ENCODE data around the gene SLC38A4.
"Not testable (repeated sequence)": the region's sequence is repeated elsewhere in the genome, so short reads cannot be mapped to it uniquely, and the experiment has no call there.

Gene SLC38A4

GRCh38 chr12:46774322-46774633 is 51.5 kb downstream of the SLC38A4 start:
- no peak for DNase-seq

DNA sequence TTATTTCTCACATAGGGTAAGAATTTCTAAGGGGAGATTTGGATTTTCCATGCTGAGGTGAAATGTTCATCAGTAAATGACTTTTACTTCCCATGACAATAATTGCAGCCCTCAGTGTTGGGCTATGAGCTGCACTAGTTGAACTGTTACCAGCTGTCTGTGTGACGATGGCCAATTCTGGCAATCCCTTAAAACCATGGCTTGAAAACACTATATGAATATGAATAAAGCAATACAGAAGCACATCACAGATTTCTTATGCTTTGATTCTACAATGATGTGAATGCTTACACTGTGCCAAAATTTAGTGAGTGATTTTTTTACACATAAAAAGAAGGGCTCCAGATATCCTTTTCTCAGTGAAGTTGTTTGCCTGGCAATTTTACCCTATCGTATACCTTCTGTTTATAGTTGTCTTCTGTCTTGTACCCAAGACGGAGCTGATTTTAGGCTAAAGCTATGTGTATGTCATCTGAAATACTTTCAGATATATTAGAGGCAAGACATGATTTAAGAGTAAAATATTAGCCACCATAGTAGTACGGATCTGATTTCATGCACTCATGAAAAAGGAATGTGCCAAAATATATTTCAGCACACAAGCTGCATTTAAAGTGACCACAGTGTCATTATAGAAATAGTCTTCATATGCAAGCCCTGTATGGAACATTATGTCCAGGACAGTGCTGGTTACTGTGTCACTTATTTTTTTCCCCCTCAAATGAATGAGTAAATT is 52.0 kb downstream of the SLC38A4 start:
- DNase-seq: no peak

DNA sequence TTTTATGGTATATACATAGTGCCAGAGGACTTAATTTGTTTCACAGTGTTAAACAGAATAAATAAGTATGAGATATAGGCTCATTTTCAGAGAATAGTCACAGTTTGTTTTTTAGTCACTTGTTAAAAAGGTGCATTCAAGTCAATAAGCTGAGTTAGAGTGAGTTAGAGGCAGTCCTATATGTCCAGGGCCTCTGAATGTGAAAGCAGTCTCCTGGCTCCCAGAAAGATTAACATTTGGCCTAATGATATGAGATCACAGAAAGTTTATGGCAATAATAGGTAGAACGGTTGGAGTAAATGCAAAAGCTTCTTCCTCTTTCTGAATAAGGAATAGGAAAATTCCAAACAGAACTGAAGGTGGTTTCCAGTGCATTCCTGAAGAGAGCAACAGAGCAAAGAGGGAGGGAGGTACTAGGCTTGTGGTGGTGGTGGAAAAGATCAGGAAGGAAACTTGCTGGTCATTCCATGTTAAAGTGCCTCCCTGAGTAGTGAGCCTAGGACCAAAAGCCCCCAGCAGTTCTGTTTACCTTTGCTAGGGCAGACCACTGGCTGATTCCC is 54.4 kb downstream of the SLC38A4 start:
- no peak for DNase-seq

DNA sequence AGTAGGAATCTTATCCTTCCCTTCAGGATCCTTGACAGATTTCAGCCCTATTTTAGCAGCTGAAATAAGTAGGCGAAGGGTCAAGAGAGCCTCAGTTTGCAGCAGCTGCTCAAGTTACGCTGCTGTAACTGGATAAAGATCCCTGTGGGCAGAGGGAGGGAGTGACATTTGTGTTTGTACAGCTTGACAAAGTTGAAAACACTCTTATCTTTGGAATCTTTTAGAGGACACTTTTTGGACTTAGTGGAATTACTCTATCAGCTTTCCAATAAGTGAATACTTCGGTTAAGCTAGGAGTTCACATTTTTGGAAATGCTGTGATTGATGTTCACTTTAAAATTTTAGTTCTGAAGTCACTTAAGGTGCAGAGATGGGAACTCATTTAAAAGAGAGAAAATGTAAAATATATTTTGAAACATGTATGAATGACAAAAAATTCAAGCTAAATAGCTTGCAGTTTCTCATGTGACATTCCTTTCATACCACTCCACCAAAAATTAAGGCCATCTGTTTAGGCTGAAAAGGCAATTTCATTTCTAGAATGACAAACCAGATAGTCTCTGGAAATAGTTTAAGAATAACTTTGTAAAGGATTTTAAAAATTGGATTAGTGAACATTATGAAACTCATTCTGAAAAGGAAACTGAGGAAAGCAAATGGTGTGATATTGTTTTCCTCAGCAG is 55.2 kb downstream of the SLC38A4 start:
- DNase-seq: no peak

DNA sequence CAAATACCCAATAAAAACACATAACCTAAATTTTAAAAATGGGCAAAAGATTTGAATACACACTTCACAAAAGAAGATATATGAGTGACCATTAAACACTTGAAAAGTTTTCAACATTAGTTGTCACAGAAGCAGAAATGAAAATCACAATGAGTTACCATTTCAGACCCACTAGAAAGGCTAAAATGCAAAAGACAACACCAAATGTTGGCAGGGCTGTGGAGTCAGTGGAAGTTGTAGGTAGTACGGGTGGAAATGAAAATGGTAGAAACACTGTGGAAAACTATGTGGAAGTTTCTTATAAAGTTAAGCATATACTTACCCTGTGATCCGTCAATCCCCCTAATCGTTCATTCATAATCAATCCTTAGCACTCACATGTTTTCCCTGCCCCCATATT is 61.8 kb downstream of the SLC38A4 start:
- no peak for DNase-seq

GRCh38 chr12:46763230-46763629 is 62.6 kb downstream of the SLC38A4 start:
- no peak for DNase-seq

DNA sequence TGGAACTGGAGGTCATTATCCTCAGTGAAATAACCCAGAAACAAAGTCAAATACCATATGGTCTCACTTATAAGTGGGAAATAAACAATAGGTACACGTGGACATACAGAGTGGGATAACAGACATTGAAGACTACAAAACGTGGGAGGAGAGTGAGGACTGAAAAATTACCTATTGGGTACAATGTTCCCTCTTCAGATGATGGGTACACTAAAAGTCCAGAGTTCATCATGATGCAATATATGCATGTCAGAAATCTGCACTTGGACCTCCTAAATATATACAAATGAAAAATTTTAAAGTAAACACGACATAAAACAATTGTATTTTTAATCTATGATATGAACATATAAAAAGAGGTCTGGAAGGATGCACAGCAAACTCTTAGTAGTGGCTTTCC is 71.2 kb downstream of the SLC38A4 start:
- no peak for DNase-seq

GRCh38 chr12:46752396-46752795 is 73.4 kb downstream of the SLC38A4 start:
- DNase-seq: no peak

GRCh38 chr12:46751173-46751572 is 74.6 kb downstream of the SLC38A4 start:
- DNase-seq: no peak

DNA sequence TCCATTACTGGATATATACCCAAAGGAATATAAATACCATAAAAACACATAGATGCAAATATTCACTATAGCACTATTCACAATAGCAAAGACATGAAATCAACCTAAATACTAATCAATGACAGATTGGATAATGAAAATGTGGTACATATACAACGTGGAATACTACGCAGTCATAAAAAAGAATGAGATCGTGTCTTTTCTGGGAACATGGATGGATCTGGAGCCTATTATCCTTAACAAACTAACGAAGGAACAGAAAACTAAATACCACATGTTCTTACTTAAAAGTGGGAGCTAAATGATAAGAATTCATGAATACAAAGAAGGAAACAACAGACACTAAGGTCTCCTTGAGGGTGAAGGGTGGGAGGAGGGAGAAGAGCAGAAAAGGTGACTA is 76.5 kb downstream of the SLC38A4 start:
- no peak for DNase-seq

DNA sequence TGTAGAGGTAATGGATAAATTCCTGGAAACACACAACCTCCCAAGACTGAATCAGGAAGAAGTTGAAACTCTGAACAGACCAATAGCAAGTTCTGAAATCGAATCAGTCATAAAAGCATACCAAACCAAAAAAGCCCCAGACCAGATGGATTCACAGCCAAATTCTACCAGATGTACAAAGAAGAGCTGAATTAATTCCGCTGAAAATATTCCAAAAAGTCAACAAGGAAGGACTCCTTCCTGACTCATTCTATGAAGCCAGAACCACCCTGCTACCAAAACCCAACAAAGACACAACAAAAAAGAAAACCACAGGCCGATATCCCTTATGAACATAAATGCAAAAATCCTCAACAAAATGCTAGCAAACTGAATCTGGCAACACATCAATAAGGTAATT is 81.5 kb downstream of the SLC38A4 start:
- DNase-seq: no peak

GRCh38 chr12:46743456-46743855 is 82.3 kb downstream of the SLC38A4 start:
- no peak for DNase-seq

DNA sequence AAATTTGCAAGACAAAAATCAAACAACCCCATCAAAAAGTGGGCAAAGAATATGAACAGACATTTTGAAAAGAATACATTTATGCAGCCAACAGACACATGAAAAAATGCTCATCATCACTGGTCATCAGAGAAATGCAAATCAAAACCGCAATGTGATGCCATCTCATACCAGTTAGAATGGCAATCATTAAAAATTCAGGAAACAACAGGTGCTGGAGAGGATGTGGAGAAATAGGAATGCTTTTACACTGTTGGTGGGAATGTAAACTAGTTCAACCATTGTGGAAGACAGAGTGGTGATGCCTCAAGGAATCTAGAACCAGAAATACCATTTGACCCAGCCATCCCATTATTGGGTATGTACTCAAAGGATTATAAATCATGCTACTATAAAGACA is 83.5 kb downstream of the SLC38A4 start:
- DNase-seq: not testable (repeated sequence)

DNA sequence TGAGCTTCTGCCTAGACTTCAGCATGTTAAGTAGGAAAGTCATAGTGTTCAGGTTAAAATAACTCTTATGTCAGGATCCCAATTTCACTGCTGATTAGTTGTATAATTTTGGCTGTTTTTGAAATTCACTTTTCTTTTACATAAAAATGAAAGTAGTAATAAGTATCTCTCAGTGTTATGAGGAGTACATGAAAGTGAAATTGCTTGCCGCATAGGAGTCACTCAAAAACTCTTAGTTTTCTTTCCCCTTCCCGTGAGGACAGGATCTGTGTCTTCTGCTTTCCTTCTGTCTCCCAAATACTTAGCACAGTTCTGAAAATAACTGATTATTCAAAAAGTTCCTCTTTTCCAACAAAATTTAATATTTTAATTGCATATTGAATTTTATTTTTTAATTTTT is 100.5 kb downstream of the SLC38A4 start:
- DNase-seq: no peak

DNA sequence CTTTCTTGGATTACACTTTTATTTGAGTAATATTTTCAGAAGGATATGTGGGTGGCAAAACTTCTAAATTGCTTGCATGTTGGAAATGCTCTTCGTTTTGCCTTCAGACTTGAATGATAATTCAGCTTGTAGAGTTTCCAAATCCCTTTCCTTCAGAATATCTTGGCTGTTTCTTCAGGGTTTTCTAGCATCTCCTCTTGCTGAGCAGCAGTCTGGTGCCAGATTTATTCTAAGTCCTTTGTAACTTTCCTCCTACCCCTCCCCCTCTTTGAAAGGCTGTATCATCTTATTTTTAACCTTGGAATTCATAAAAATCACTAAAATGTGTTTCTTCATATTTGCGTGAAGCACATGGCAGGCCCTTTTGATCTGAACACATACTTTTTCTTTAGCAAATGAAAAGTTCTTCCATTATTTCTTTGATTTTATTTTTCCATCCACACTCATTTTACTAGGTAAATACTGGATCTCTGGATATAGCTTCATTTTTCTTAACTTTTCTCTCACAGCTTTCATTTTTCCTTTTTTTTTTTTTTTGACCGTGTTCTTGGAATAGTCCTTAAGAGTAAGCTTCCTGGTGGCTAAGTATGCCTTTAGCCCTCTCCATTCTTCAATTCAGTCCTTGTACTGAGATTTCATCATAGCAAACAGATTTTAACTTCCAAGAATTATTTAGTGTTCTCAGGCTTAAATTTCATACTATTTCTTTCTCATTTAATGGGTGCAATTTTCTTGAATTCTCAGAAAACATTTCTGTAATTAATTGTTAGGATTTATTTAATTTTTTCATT is 102.0 kb downstream of the SLC38A4 start:
- no peak for DNase-seq

DNA sequence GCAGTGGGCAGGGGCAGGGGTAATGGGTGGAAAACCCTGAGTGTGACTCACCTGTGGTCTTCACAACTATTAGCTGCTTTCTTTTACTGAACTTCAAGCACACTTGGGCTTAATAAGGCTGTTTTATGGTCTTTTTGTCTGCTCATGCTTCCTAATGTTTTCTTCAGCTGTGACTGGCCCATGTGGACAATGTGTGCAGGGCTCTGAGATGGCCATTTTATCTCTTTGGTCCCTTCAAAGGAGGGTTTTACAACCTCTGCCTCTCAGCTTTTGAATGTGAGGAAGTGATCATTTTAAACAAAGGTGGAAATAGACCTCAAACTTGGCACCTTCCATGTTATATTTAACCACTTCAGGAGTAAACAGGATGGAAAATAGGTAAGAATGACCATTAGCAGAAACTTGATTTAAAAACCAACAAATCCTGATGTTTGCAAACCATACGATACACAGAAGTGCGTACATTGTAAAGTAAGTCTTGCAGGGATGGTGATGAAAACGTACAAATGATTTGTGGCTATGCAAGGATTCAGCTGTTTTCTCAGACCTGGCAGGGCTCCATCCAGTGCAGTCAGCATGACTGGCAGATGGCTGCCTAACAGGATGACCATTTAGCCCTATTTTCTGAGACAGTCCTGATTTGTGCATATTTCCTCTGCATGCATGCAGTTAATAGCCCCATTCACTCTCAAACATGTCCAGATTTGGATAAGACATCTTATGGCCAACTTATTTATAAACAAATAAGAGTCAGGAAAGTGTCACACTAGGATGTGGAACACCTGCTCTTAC is 103.2 kb downstream of the SLC38A4 start:
- no peak for DNase-seq

DNA sequence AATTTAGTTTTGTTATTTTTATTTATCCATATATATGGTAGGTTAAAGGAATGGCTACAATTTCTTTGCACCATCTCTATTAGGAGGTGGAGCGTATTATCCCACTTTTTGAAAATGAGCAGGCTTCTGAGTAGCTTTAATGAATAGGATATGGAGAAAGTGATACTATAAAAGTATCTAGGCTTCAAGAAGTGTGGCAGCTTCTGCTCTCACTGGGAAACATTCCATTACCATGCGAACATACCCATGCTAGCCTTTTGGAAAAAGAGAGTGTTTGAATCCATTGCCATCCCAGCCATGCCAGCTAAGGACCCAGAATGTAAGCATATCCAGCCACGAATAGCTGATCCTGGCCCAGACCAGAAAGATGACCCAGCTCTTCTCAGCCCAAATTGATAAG is 107.3 kb downstream of the SLC38A4 start:
- DNase-seq: no peak

DNA sequence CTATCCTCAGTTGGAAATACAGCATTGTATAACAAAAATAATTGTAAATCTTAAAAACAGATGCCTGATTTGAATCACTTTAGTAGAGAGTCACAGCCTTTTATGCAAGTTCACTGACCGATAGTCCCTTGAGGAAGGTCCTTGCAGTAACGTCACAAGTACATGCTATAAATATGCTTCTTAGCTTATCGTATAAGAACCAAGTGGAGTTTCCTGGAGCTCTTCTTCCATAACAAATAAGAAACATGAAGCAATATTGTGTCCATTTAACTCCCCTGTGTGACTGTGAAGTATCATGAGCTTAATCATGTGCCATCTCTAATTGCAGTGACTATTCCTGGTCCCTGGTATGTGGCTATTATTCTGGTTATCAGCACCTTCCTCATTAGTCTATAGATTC is 107.9 kb downstream of the SLC38A4 start:
- no peak for DNase-seq

DNA sequence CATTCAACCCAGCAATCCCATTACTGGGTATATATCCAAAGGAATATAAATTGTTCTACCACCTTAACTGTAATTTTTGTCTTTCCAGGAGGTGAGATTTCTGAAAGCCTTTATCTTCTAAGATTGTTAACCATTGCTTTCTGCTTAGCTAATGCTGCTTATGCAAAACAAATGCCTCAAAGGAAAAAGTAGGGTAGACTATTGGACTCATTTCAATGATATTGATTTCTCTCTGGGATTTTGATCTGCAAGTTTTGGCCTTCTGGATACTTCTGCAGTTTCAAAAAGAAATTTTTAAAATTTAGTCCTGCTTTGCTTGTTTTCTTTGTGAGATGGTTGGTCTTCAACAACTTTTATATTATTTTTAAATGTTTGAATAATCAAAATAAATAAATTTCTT is 108.6 kb downstream of the SLC38A4 start:
- DNase-seq: no peak

Data from effector CD8-positive, alpha-beta T cell (primary cell).